Colonic mucosa (tissue), 4 donors: ENCODE results near the gene MFNG. TPM values are rescaled to one million over a fixed set of nuclear protein-coding genes. Genes with fewer than 3 reads are reported as not detected.
A peak's percentile ranks its signal among the peaks of the same experiment; 100 is the strongest.

Experiments used
- DNase-seq: peaks from one replicate; pipeline ENCODE4 v3.0.0-alpha.2; 2020
- H3K27ac ChIP-seq: fragments of 200-600 bp; one replicate; pipeline ENCODE4 v1.8.0; 2021
- H3K27me3 ChIP-seq: fragments of 200-600 bp; one replicate; pipeline ENCODE4 v1.8.0; 2021
- H3K36me3 ChIP-seq: fragments of 200-600 bp; one replicate; pipeline ENCODE4 v1.8.0; 2021
- H3K4me1 ChIP-seq: fragments of 200-600 bp; one replicate; pipeline ENCODE4 v1.8.0; 2021; ENCODE audit warnings: mild to moderate bottlenecking
- H3K4me3 ChIP-seq: fragments of 200-600 bp; one replicate; pipeline ENCODE4 v1.8.0; 2021
- H3K9ac ChIP-seq, 2 donors: one replicate each; pipeline ENCODE4 v1.7.0; 2013; ENCODE audit warnings: control low read depth in 2 of 2, low read depth in 2 of 2, low read length in 2 of 2
- H3K9me3 ChIP-seq: fragments of 200-600 bp; one replicate; pipeline ENCODE4 v1.8.0; 2021
- CTCF ChIP-seq: fragments of 200-600 bp; IDR thresholded peaks from one replicate; pipeline ENCODE4 v1.8.0; 2022; ENCODE audit warnings: antibody characterized with exemption, mild to moderate bottlenecking
- intact Hi-C: fragments of 100-400 bp; cut with DNase I; formaldehyde crosslinking; loops from one replicate; pipeline ENCODE4 v1.14.1; 2022
- total RNA-seq, 2 donors: library from RNA; stranded (reverse); fragmentation: NEBNext Ultra II Directional in 1 of 2; extraction: Animal tissue kit (Norgen Biotek cat#: 25700) in 1 of 2; gene quantifications; one replicate each; pipeline ENCODE4 v1.2.1, GENCODE V29; 2021
- donor health status: healthy.
- donor health status: DM: no; HTN: no; CAD: no.
- donor health status: DM: no; HTN: no; CAD: no.

The MFNG gene
- total RNA-seq, 2 donors from 2014 or later, result 6.5 to 10.7 TPM

GRCh38 chr22:37516456-37516855 is 30.3 kb upstream of the MFNG start:
- Histone ChIP-seq H3K9ac (no peak overlapping the region), H3K4me3 (no peak overlapping the region)
- TF ChIP-seq CTCF, result no peak

GRCh38 chr22:37515901-37516300 is 29.7 kb upstream of the MFNG start:
- peaks cover 11% of the 10 kb centered on the region for H3K4me1 ChIP-seq
- no peak for DNase-seq
- intact Hi-C loops, result no loop called here
- H3K9ac ChIP-seq, result no peak overlapping the region
- H3K36me3 ChIP-seq, result no peaks in the 10 kb centered on the region
- H3K27ac ChIP-seq, result no peak overlapping the region
- no peaks in the 10 kb centered on the region for H3K27me3 ChIP-seq
- no peak for TF ChIP-seq CTCF
- no peaks in the 10 kb centered on the region for H3K9me3 ChIP-seq
- H3K4me3 ChIP-seq, result no peak overlapping the region

More at GRCh38 chr22:37516456-37516855, 30.3 kb upstream of the MFNG start:
- intact Hi-C loops, result no loop called here
- Histone ChIP-seq H3K27me3 (no peaks in the 10 kb centered on the region), H3K27ac (no peak overlapping the region), H3K9me3 (no peaks in the 10 kb centered on the region), H3K36me3 (no peaks in the 10 kb centered on the region), H3K4me1 (peaks cover 13% of the 10 kb centered on the region)
- DNase-seq, result no peak

- Histone ChIP-seq H3K27me3 (no peaks in the 10 kb centered on the region), H3K27ac (no peak overlapping the region), H3K9ac (no peak overlapping the region), H3K4me1 (peaks cover 6% of the 10 kb centered on the region), H3K4me3 (no peak overlapping the region), H3K36me3 (no peaks in the 10 kb centered on the region), H3K9me3 (no peaks in the 10 kb centered on the region)
- no peak for DNase-seq
- intact Hi-C loops, result no loop called here
- no peak for TF ChIP-seq CTCF
Observed at GRCh38 chr22:37514526-37515051, 28.4 kb upstream of the MFNG start.

- no peak for TF ChIP-seq CTCF
- Histone ChIP-seq H3K4me1 (peaks cover 15% of the 10 kb centered on the region), H3K27me3 (no peaks in the 10 kb centered on the region), H3K36me3 (no peaks in the 10 kb centered on the region), H3K27ac (peak overlapping the region; percentile 88), H3K9ac (peak overlapping the region; percentile 46 to 65), H3K9me3 (no peaks in the 10 kb centered on the region), H3K4me3 (no peak overlapping the region)
- intact Hi-C loops, result no loop called here
- DNase-seq, result no peak
Observed at GRCh38 chr22:37511395-37512104, 25.4 kb upstream of the MFNG start.

GRCh38 chr22:37510091-37510490 is 23.9 kb upstream of the MFNG start:
- no peak for DNase-seq
- Histone ChIP-seq H3K4me3 (no peak overlapping the region), H3K27me3 (no peaks in the 10 kb centered on the region), H3K9me3 (no peaks in the 10 kb centered on the region), H3K36me3 (no peaks in the 10 kb centered on the region), H3K27ac (no peak overlapping the region), H3K9ac (no peak overlapping the region), H3K4me1 (peaks cover 15% of the 10 kb centered on the region)
- intact Hi-C loops, result no loop called here
- TF ChIP-seq CTCF, result no peak
